HG03025 (cell line): ENCODE measurements around the gene TTBK1.

ENCODE experiments used
- ATAC-seq: cut with Tn5 transposase; IDR thresholded peaks from one replicate; pipeline ENCODE4 v1.9.1; 2021; ENCODE audit warnings: mild to moderate bottlenecking, moderate library complexity; ENCODE audit not compliant: unreplicated experiment, low FRiP score

Gene TTBK1

GRCh38 chr6:43222418-43223059, 20.7 kb upstream of the TTBK1 start:
- ATAC-seq, result no peak

- ATAC-seq, result no peak
Measured at GRCh38 chr6:43223175-43223574, 20.1 kb upstream of the TTBK1 start.

GRCh38 chr6:43226192-43226851, 17.0 kb upstream of the TTBK1 start:
- no peak for ATAC-seq

- ATAC-seq, result peak; percentile 47
Measured at GRCh38 chr6:43228951-43229802, 14.1 kb upstream of the TTBK1 start, which contains the start of gene DNPH1. Gene DNPH1, minus strand, starts transcription at chr6:43229481. Its CDS starts 25 bp downstream, at chr6:43229456.

- ATAC-seq, result no peak
Measured at GRCh38 chr6:43229803-43230620, 13.3 kb upstream of the TTBK1 start.

- ATAC-seq, result no peak
Measured at GRCh38 chr6:43231053-43231452, 12.2 kb upstream of the TTBK1 start.

- no peak for ATAC-seq
Measured at GRCh38 chr6:43231735-43232450, 11.4 kb upstream of the TTBK1 start.

- ATAC-seq, result no peak
Measured at GRCh38 chr6:43235841-43236240, 7.4 kb upstream of the TTBK1 start.

GRCh38 chr6:43239054-43239453, 4.2 kb upstream of the TTBK1 start:
- no peak for ATAC-seq

GRCh38 chr6:43240950-43241349, 2.3 kb upstream of the TTBK1 start:
- ATAC-seq, result no peak

- no peak for ATAC-seq
Measured at GRCh38 chr6:43241446-43241845, 1.8 kb upstream of the TTBK1 start.

GRCh38 chr6:43243664-43244321, 512 bp downstream of the TTBK1 start:
- ATAC-seq, result no peak

GRCh38 chr6:43246301-43247113, 3.2 kb downstream of the TTBK1 start:
- peak; percentile 44 for ATAC-seq

- ATAC-seq, result peak; percentile 81
Measured at GRCh38 chr6:43247114-43247999, 4.1 kb downstream of the TTBK1 start.

- no peak for ATAC-seq
Measured at GRCh38 chr6:43248101-43248500, 4.8 kb downstream of the TTBK1 start.

- ATAC-seq, result no peak
Measured at GRCh38 chr6:43248791-43249190, 5.5 kb downstream of the TTBK1 start.

- no peak for ATAC-seq
Measured at GRCh38 chr6:43250992-43251373, 7.7 kb downstream of the TTBK1 start.

- no peak for ATAC-seq
Measured at GRCh38 chr6:43253401-43253800, 10.1 kb downstream of the TTBK1 start.
